ENCODE results near the gene SEMA3D.
A peak's percentile ranks its signal among the peaks of the same experiment; 100 is the strongest.

Gene SEMA3D

GRCh38 chr7:85006754-85007153 is 180.1 kb downstream of the SEMA3D start:
- Mint-ChIP-seq H3K36me3 (ENCODE audit: low read depth) (peaks cover 19% of the 10 kb centered on the region), H3K27ac (no peak overlapping the region), H3K4me3 (no peak overlapping the region), H3K27me3 (ENCODE audit: low read depth) (no peaks in the 10 kb centered on the region), H3K4me1 (peaks cover 11% of the 10 kb centered on the region), H3K9me3 (no peaks in the 10 kb centered on the region)
- TF ChIP-seq CTCF (IDR thresholded peaks at IDR 0.05; ENCODE audit: unreplicated experiment in 3 of 3), result no peak

- H3K36me3 Mint-ChIP-seq (ENCODE audit: low read depth), result peaks cover 21% of the 10 kb centered on the region
- no peaks in the 10 kb centered on the region for H3K27me3 Mint-ChIP-seq (ENCODE audit: low read depth)
- TF ChIP-seq CTCF (IDR thresholded peaks at IDR 0.05; ENCODE audit: unreplicated experiment in 3 of 3), result no peak
- H3K9me3 Mint-ChIP-seq, result no peaks in the 10 kb centered on the region
- no peak overlapping the region for H3K27ac Mint-ChIP-seq
- H3K4me3 Mint-ChIP-seq, result no peak overlapping the region
- H3K4me1 Mint-ChIP-seq, result peaks cover 25% of the 10 kb centered on the region
Measured at GRCh38 chr7:85004402-85004801, 182.5 kb downstream of the SEMA3D start.

- H3K4me1 Mint-ChIP-seq, result peaks cover 31% of the 10 kb centered on the region
- H3K36me3 Mint-ChIP-seq (ENCODE audit: low read depth), result peaks cover 23% of the 10 kb centered on the region
- H3K27ac Mint-ChIP-seq, result peak overlapping the region in 1 of 3 experiments; percentile 67
- no peaks in the 10 kb centered on the region for H3K27me3 Mint-ChIP-seq (ENCODE audit: low read depth)
- no peak for TF ChIP-seq CTCF (IDR thresholded peaks at IDR 0.05; ENCODE audit: unreplicated experiment in 3 of 3)
- H3K4me3 Mint-ChIP-seq, result no peak overlapping the region
- H3K9me3 Mint-ChIP-seq, result no peaks in the 10 kb centered on the region
Measured at GRCh38 chr7:85001495-85002345, 185.1 kb downstream of the SEMA3D start.

GRCh38 chr7:85000735-85001350 is 186.0 kb downstream of the SEMA3D start:
- H3K36me3 Mint-ChIP-seq (ENCODE audit: low read depth), result peaks cover 22% of the 10 kb centered on the region
- H3K4me3 Mint-ChIP-seq, result no peak overlapping the region
- no peaks in the 10 kb centered on the region for H3K27me3 Mint-ChIP-seq (ENCODE audit: low read depth)
- no peak for TF ChIP-seq CTCF (IDR thresholded peaks at IDR 0.05; ENCODE audit: unreplicated experiment in 3 of 3)
- H3K27ac Mint-ChIP-seq, result peak overlapping the region in 2 of 3 experiments; percentile 58 to 67
- H3K9me3 Mint-ChIP-seq, result no peaks in the 10 kb centered on the region
- peaks cover 31% of the 10 kb centered on the region for H3K4me1 Mint-ChIP-seq

- Mint-ChIP-seq H3K36me3 (ENCODE audit: low read depth) (peaks cover 23% of the 10 kb centered on the region), H3K27me3 (ENCODE audit: low read depth) (no peaks in the 10 kb centered on the region), H3K4me3 (no peak overlapping the region), H3K4me1 (peaks cover 31% of the 10 kb centered on the region), H3K9me3 (peaks cover 2% of the 10 kb centered on the region), H3K27ac (no peak overlapping the region)
- TF ChIP-seq CTCF (IDR thresholded peaks at IDR 0.05; ENCODE audit: unreplicated experiment in 3 of 3), result no peak
Measured at GRCh38 chr7:84999450-84999849, 187.4 kb downstream of the SEMA3D start.

All from nephron (organoid).